Left lung (tissue), 10 donors: ENCODE measurements around the gene PDE1C. TPM values are rescaled to one million over a fixed set of nuclear protein-coding genes. Genes with fewer than 3 reads are reported as not detected.

Experiments used
- ATAC-seq: fragments of 200-7000 bp; cut with Tn5 transposase; one replicate; pipeline ENCODE4 v1.9.1; 2020; ENCODE audit warnings: moderate library complexity
- DNase-seq, 4 donors: peaks; one replicate each; pipeline ENCODE4 v3.0.0-alpha.2; 2013 to 2020
- H3K27ac ChIP-seq, 2 donors: fragments of 200-600 bp; sonication (generic) in 1 of 2; one replicate each; pipeline versions ENCODE4 v1.5.0 to v1.8.0; 2020 to 2021
- H3K27me3 ChIP-seq, 2 donors: fragments of 200-600 bp; sonication (generic) in 1 of 2; one replicate each; pipeline versions ENCODE4 v1.5.0 to v1.8.0; 2020 to 2021
- H3K36me3 ChIP-seq, 2 donors: fragments of 200-600 bp; sonication (generic) in 1 of 2; one replicate each; pipeline versions ENCODE4 v1.5.0 to v1.8.0; 2020 to 2021
- H3K4me1 ChIP-seq, 2 donors: fragments of 200-600 bp; one replicate each; pipeline ENCODE4 v1.8.0; 2021
- H3K4me3 ChIP-seq, 2 donors: fragments of 200-600 bp; sonication (generic) in 1 of 2; one replicate each; pipeline versions ENCODE4 v1.5.0 to v1.8.0; 2020 to 2021; ENCODE audit warnings: mild to moderate bottlenecking in 1 of 2
- H3K9me3 ChIP-seq, 2 donors: fragments of 200-600 bp; sonication (generic) in 1 of 2; one replicate each; pipeline versions ENCODE4 v1.5.0 to v1.8.0; 2020 to 2021
- CTCF ChIP-seq, 2 donors: fragments of 200-600 bp; sonication (generic) in 1 of 2; IDR thresholded peaks; one replicate each; pipeline versions ENCODE4 v1.5.0 to v1.8.0; 2021; ENCODE audit warnings: antibody characterized with exemption in 2 of 2
- intact Hi-C, 2 donors: fragments of 100-400 bp; cut with DNase I; formaldehyde crosslinking; loops; one replicate each; pipeline versions ENCODE4 v1.11.2 to v1.14.2; 2022
- polyA plus RNA-seq, 6 donors: library from polyadenylated mRNA; unstranded; fragments of 120-200 nt; gene quantifications; one replicate each; pipeline ENCODE4 v1.2.1, GENCODE V29; 2013; ENCODE audit not compliant: insufficient read length in 6 of 6
- total RNA-seq, 2 donors: library from RNA; stranded (reverse); fragmentation: NEBNext Ultra II Directional; extraction: Animal tissue kit (Norgen Biotek cat#: 25700); gene quantifications; one replicate each; pipeline ENCODE4 v1.2.1, GENCODE V29; 2021
- donor health status: DM: no; HTN: yes; CAD: no.
- donor health status: DM: no; HTN: no; CAD: no.

Gene PDE1C
- total and polyA plus RNA-seq, 8 donors: 2.0 to 13.8 (median 3.9) TPM

- Histone ChIP-seq H3K27me3 (no peaks in the 10 kb centered on the region), H3K9me3 (peaks cover 0 to 26% of the 10 kb centered on the region in 2 donors), H3K36me3 (no peaks in the 10 kb centered on the region), H3K4me1 (no peaks in the 10 kb centered on the region), H3K27ac (no peak overlapping the region), H3K4me3 (no peak overlapping the region)
- DNase-seq (no peak), ATAC-seq (no peak)
- TF ChIP-seq CTCF (IDR thresholded peaks at IDR 0.05): no peak
- intact Hi-C loops: no loop called here
Observed at GRCh38 chr7:32115831-32116230, 45.6 kb upstream of the PDE1C start.

DNA sequence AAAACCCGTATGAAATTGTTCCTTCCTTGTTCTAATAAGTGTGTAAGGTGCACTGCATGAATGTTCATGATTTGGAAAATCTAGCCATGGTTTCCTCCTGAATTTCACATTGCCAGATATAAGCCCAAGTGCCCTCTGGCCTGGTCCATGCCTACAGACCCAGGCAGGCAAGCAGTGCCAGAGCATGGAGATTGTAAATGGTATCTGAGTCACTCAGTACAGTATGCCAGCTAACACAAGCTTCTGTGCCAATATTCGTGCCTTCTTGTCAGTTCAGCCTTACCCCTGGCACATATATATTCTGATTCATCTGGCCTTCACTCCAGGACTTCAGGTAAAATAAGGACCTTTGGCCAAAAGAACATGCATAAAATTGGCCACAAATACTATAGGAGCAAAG, 38.4 kb upstream of the PDE1C start:
- intact Hi-C loops: no loop called here
- no peak for DNase-seq

GRCh38 chr7:32104766-32105165, 34.6 kb upstream of the PDE1C start:
- ATAC-seq (no peak), DNase-seq (no peak)
- Histone ChIP-seq H3K27me3 (no peaks in the 10 kb centered on the region), H3K4me1 (no peaks in the 10 kb centered on the region), H3K9me3 (peaks cover 0 to 12% of the 10 kb centered on the region in 2 donors), H3K36me3 (no peaks in the 10 kb centered on the region), H3K4me3 (no peak overlapping the region), H3K27ac (no peak overlapping the region)
- TF ChIP-seq CTCF (IDR thresholded peaks at IDR 0.05): no peak
- intact Hi-C loops: no loop called here

More for the DNA sequence above, 38.4 kb upstream of the PDE1C start:
- ATAC-seq: no peak
- no peaks in the 10 kb centered on the region for H3K36me3 ChIP-seq
- no peaks in the 10 kb centered on the region for H3K27me3 ChIP-seq
- H3K4me3 ChIP-seq: no peak overlapping the region
- no peak for TF ChIP-seq CTCF (IDR thresholded peaks at IDR 0.05)
- H3K27ac ChIP-seq: no peak overlapping the region
- no peaks in the 10 kb centered on the region for H3K4me1 ChIP-seq
- H3K9me3 ChIP-seq: peaks cover 0 to 34% of the 10 kb centered on the region in 2 donors

DNA sequence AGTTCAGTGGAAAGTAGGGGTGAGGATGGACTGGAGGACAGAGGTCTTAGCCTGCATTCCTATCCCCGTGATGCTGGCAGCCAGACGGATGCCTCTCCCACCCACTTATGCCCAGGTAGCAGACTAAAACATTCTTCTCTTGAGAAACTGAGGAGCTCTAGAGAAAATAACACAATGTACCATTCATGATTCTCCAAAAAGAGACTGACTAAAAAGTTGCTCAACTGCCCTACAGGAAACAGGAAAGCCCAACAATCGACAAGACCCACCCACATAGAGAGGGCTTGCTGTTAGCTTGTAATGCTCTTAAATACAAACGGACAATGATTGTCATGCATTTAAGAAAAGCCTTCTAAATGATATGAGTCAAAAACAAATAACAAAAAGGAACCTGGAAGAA, 33.2 kb upstream of the PDE1C start:
- H3K4me3 ChIP-seq: no peak overlapping the region
- no peak for ATAC-seq
- H3K9me3 ChIP-seq: peaks cover 0 to 9% of the 10 kb centered on the region in 2 donors
- H3K36me3 ChIP-seq: no peaks in the 10 kb centered on the region
- no peak overlapping the region for H3K27ac ChIP-seq
- no peak for DNase-seq
- no peaks in the 10 kb centered on the region for H3K27me3 ChIP-seq
- intact Hi-C loops: no loop called here
- TF ChIP-seq CTCF (IDR thresholded peaks at IDR 0.05): no peak
- no peaks in the 10 kb centered on the region for H3K4me1 ChIP-seq

GRCh38 chr7:32102432-32102873, 32.2 kb upstream of the PDE1C start:
- Histone ChIP-seq H3K36me3 (no peaks in the 10 kb centered on the region), H3K27ac (no peak overlapping the region), H3K9me3 (peaks cover 0 to 9% of the 10 kb centered on the region in 2 donors), H3K27me3 (no peaks in the 10 kb centered on the region), H3K4me3 (no peak overlapping the region), H3K4me1 (no peaks in the 10 kb centered on the region)
- intact Hi-C loops: no loop called here
- no peak for TF ChIP-seq CTCF (IDR thresholded peaks at IDR 0.05)
- ATAC-seq (no peak), DNase-seq (no peak)
